ENCODE data around the gene ARID5B. TPM values are rescaled to one million over a fixed set of nuclear protein-coding genes. Genes with fewer than 3 reads are reported as not detected.

ARID5B gene
- total RNA-seq, 1 experiment from 2014 or later = 0.04 TPM

- Histone ChIP-seq H4K8ac (replicated peaks; ENCODE audit: insufficient read length, low read depth, low read length) (no peak overlapping the region), H3K23ac (ENCODE audit: insufficient read length, low read depth, low read length) (no peak overlapping the region), H2BK5ac (ENCODE audit: insufficient read length, low read length) (no peak overlapping the region), H2BK120ac (ENCODE audit: low read depth, low read length, poor library complexity, severe bottlenecking) (no peak overlapping the region), H3K4me1 (ENCODE audit: insufficient read depth, low read length) (peaks cover 8% of the 10 kb centered on the region; the same call in 1 of the 2 replicates), H2BK15ac (ENCODE audit: low read depth, low read length) (no peak overlapping the region), H3K18ac (ENCODE audit: insufficient read length, low read depth, low read length) (no peak overlapping the region), H2BK20ac (ENCODE audit: low read depth, low read length, poor library complexity, severe bottlenecking) (no peak overlapping the region), H3K4ac (ENCODE audit: low read depth, low read length) (no peak overlapping the region), H3K9ac (ENCODE audit: extremely low read depth, insufficient read length, low read length) (no peak overlapping the region), H3K56ac (ENCODE audit: insufficient read length, low read depth, low read length) (no peak overlapping the region), H4K91ac (ENCODE audit: insufficient read length, low read depth, low read length) (no peak overlapping the region), H2AK5ac (ENCODE audit: insufficient read length, low read length) (no peak overlapping the region), H4K20me1 (ENCODE audit: control insufficient read depth, insufficient read depth, insufficient read length) (no peaks in the 10 kb centered on the region), H3T11ph (ENCODE audit: low read length) (no peak overlapping the region), H2BK12ac (ENCODE audit: insufficient read length, low read depth, low read length) (no peak overlapping the region), H3K27me3 (ENCODE audit: insufficient read depth, low read length) (no peaks in the 10 kb centered on the region), H3K27ac (ENCODE audit: insufficient read length, low read depth, low read length) (no peak overlapping the region), H2AFZ (ENCODE audit: low read length) (no peak overlapping the region), H4K5ac (ENCODE audit: insufficient read length, low read depth, low read length) (no peak overlapping the region), H3K79me1 (ENCODE audit: insufficient read depth, low read depth, low read length, poor library complexity, severe bottlenecking) (no peaks in the 10 kb centered on the region), H3K9me3 (ENCODE audit: control insufficient read depth, low read depth, low read length) (no peaks in the 10 kb centered on the region), H3K14ac (ENCODE audit: insufficient read depth, low read length) (no peak overlapping the region), H3K23me2 (ENCODE audit: insufficient read length, low read depth, low read length, poor library complexity, severe bottlenecking) (peaks cover 4% of the 10 kb centered on the region), H3K4me2 (ENCODE audit: insufficient read depth, insufficient read length, low read length) (no peak overlapping the region), H3K79me2 (ENCODE audit: insufficient read depth, low read length) (no peaks in the 10 kb centered on the region)
- no CpG with 5 or more reads among the region's 12 CpGs for WGBS (ENCODE audit: extremely low coverage, insufficient read length, low lambda C conversion rate)
- Mint-ChIP-seq H3K27ac (no peak overlapping the region; a peak in 1 of 7 replicates), H3K9me3 (no peaks in the 10 kb centered on the region; a peak in 1 of 5 replicates), H3K27me3 (ENCODE audit: low read depth) (peaks cover 25% of the 10 kb centered on the region), H3K36me3 (ENCODE audit: insufficient read depth in 1 of 3, low read depth in 3 of 3) (no peaks in the 10 kb centered on the region), H3K4me1 (peaks cover 43 to 48% of the 10 kb centered on the region in 2 experiments), H3K4me3 (no peak overlapping the region)
- no peak for TF ChIP-seq CTCF (conservative IDR thresholded peaks at IDR 0.05)
- DNase-seq = no peak
Measured at GRCh38 chr10:62045765-62046521, 144.4 kb downstream of the ARID5B start.
